ENCODE data around the gene OASL. TPM values are rescaled to one million over a fixed set of nuclear protein-coding genes. Genes with fewer than 3 reads are reported as not detected.

Gene OASL
- total and polyA plus RNA-seq, 4 donors = 0.49 to 3.1 (median 1.3) TPM

- Histone ChIP-seq H3K36me3 (ENCODE audit: control insufficient read depth in 1 of 2, insufficient read depth in 2 of 2, low read length in 1 of 2) (no peaks in the 10 kb centered on the region), H3K27me3 (ENCODE audit: control insufficient read depth in 1 of 2, insufficient read depth in 2 of 2, low read length in 1 of 2) (no peaks in the 10 kb centered on the region), H3K4me1 (ENCODE audit: control insufficient read depth in 1 of 2, insufficient read depth in 2 of 2, low read length in 2 of 2) (no peaks in the 10 kb centered on the region), H3K9me3 (ENCODE audit: control insufficient read depth, low read length) (no peaks in the 10 kb centered on the region), H3K4me3 (ENCODE audit: low read length in 2 of 2) (no peak overlapping the region), H3K27ac (ENCODE audit: low read depth in 1 of 2, low read length in 2 of 2) (no peak overlapping the region)
- ATAC-seq (ENCODE audit: low FRiP score) = no peak
- WGBS, 2 donors = 90 to 94% methylated on average over 13 of the region's 13 CpGs
- intact Hi-C loops (cut with DNase I) = loop anchor here in 1 of 2 donors (10.0 kb wide), 1 partner anchor 386 kb away; no protein-coding TSS in a partner anchor
- DNase-seq = no peak
These were observed 58.2 kb downstream of the OASL start for GRCh38 chr12:120980800-120981368.

GRCh38 chr12:120979862-120980696 lies 59.0 kb downstream of the OASL start:
- 86 to 90% methylated on average over 11 of the region's 11 CpGs for WGBS, 2 donors
- Histone ChIP-seq H3K4me3 (ENCODE audit: low read length in 2 of 2) (no peak overlapping the region), H3K36me3 (ENCODE audit: control insufficient read depth in 1 of 2, insufficient read depth in 2 of 2, low read length in 1 of 2) (no peaks in the 10 kb centered on the region), H3K27ac (ENCODE audit: low read depth in 1 of 2, low read length in 2 of 2) (no peak overlapping the region), H3K4me1 (ENCODE audit: control insufficient read depth in 1 of 2, insufficient read depth in 2 of 2, low read length in 2 of 2) (no peaks in the 10 kb centered on the region), H3K9me3 (ENCODE audit: control insufficient read depth, low read length) (no peaks in the 10 kb centered on the region), H3K27me3 (ENCODE audit: control insufficient read depth in 1 of 2, insufficient read depth in 2 of 2, low read length in 1 of 2) (no peaks in the 10 kb centered on the region)
- intact Hi-C loops (cut with DNase I) = loop anchor here (10.0 kb wide), 3 partner anchors 125 to 385 kb away; partner anchors contain the start of gene ACADS (in 1 of the 2)
- ATAC-seq (ENCODE audit: low FRiP score) = no peak
- DNase-seq = no peak

GRCh38 chr12:120979220-120979861 lies 59.7 kb downstream of the OASL start:
- DNase-seq (no peak), ATAC-seq (ENCODE audit: low FRiP score) (no peak)
- Histone ChIP-seq H3K4me1 (ENCODE audit: control insufficient read depth in 1 of 2, insufficient read depth in 2 of 2, low read length in 2 of 2) (no peaks in the 10 kb centered on the region), H3K27me3 (ENCODE audit: control insufficient read depth in 1 of 2, insufficient read depth in 2 of 2, low read length in 1 of 2) (no peaks in the 10 kb centered on the region), H3K27ac (ENCODE audit: low read depth in 1 of 2, low read length in 2 of 2) (no peak overlapping the region), H3K9me3 (ENCODE audit: control insufficient read depth, low read length) (no peaks in the 10 kb centered on the region), H3K36me3 (ENCODE audit: control insufficient read depth in 1 of 2, insufficient read depth in 2 of 2, low read length in 1 of 2) (no peaks in the 10 kb centered on the region), H3K4me3 (ENCODE audit: low read length in 2 of 2) (no peak overlapping the region)
- intact Hi-C loops (cut with DNase I) = loop anchor here in 1 of 2 donors (10.0 kb wide), 2 partner anchors 125 to 255 kb away; partner anchors contain the start of gene ACADS
- WGBS, 2 donors = 94 to 95% methylated on average over 10 of the region's 10 CpGs

GRCh38 chr12:120978296-120979219 lies 60.5 kb downstream of the OASL start, which contains the start of gene HNF1A:
TSS of gene HNF1A (plus strand) at chr12:120978543. CDS start at chr12:120978769, 226 bp downstream.
- DNase-seq (peak in 1 of 2 donors; percentile 75), ATAC-seq (ENCODE audit: low FRiP score) (peak; percentile 43)
- Histone ChIP-seq H3K27me3 (ENCODE audit: control insufficient read depth in 1 of 2, insufficient read depth in 2 of 2, low read length in 1 of 2) (no peaks in the 10 kb centered on the region), H3K9me3 (ENCODE audit: control insufficient read depth, low read length) (no peaks in the 10 kb centered on the region), H3K4me1 (ENCODE audit: control insufficient read depth in 1 of 2, insufficient read depth in 2 of 2, low read length in 2 of 2) (no peaks in the 10 kb centered on the region), H3K27ac (ENCODE audit: low read depth in 1 of 2, low read length in 2 of 2) (no peak within 1 kb of the TSS), H3K4me3 (ENCODE audit: low read length in 2 of 2) (no peak within 1 kb of the TSS), H3K36me3 (ENCODE audit: control insufficient read depth in 1 of 2, insufficient read depth in 2 of 2, low read length in 1 of 2) (no peaks in the 10 kb centered on the region)
- intact Hi-C loops (cut with DNase I) = loop anchor here in 1 of 2 donors (10.0 kb wide), 2 partner anchors 124 to 254 kb away; partner anchors contain the start of gene ACADS
- 20 to 27% methylated on average over 39 to 40 of the region's 40 CpGs for WGBS, 2 donors

GRCh38 chr12:120977531-120978295 lies 61.3 kb downstream of the OASL start:
- no peak overlapping the region for H3K4me3 ChIP-seq (ENCODE audit: low read length in 2 of 2)
- ATAC-seq (ENCODE audit: low FRiP score) = no peak

GRCh38 chr12:120972870-120973543 lies 66.0 kb downstream of the OASL start:
- H3K27me3 ChIP-seq (ENCODE audit: control insufficient read depth in 1 of 2, insufficient read depth in 2 of 2, low read length in 1 of 2) = no peaks in the 10 kb centered on the region
- H3K4me3 ChIP-seq (ENCODE audit: low read length in 2 of 2) = no peak overlapping the region
- H3K4me1 ChIP-seq (ENCODE audit: control insufficient read depth in 1 of 2, insufficient read depth in 2 of 2, low read length in 2 of 2) = no peaks in the 10 kb centered on the region
- 56 to 58% methylated on average over 10 of the region's 10 CpGs for WGBS, 2 donors
- DNase-seq = no peak
- ATAC-seq (ENCODE audit: low FRiP score) = no peak
- intact Hi-C loops (cut with DNase I) = loop anchor here (5.0 to 10.0 kb wide), 3 partner anchors 118 to 326 kb away; partner anchors contain the start of gene ACADS (in 1 of the 2)
- no peaks in the 10 kb centered on the region for H3K9me3 ChIP-seq (ENCODE audit: control insufficient read depth, low read length)
- no peaks in the 10 kb centered on the region for H3K36me3 ChIP-seq (ENCODE audit: control insufficient read depth in 1 of 2, insufficient read depth in 2 of 2, low read length in 1 of 2)
- H3K27ac ChIP-seq (ENCODE audit: low read depth in 1 of 2, low read length in 2 of 2) = no peak overlapping the region

More at GRCh38 chr12:120977531-120978295, 61.3 kb downstream of the OASL start:
- Histone ChIP-seq H3K36me3 (ENCODE audit: control insufficient read depth in 1 of 2, insufficient read depth in 2 of 2, low read length in 1 of 2) (no peaks in the 10 kb centered on the region), H3K4me1 (ENCODE audit: control insufficient read depth in 1 of 2, insufficient read depth in 2 of 2, low read length in 2 of 2) (no peaks in the 10 kb centered on the region), H3K9me3 (ENCODE audit: control insufficient read depth, low read length) (no peaks in the 10 kb centered on the region), H3K27ac (ENCODE audit: low read depth in 1 of 2, low read length in 2 of 2) (no peak overlapping the region), H3K27me3 (ENCODE audit: control insufficient read depth in 1 of 2, insufficient read depth in 2 of 2, low read length in 1 of 2) (no peaks in the 10 kb centered on the region)
- WGBS, 2 donors = 72 to 76% methylated on average over 14 of the region's 14 CpGs
- intact Hi-C loops (cut with DNase I) = loop anchor here in 1 of 2 donors (10.0 kb wide), 2 partner anchors 123 to 253 kb away; partner anchors contain the start of gene ACADS
- DNase-seq = no peak

Data from aorta (tissue), 5 donors.